WTC11 (cell line): ENCODE data around the gene HCFC2. TPM values are rescaled to one million over a fixed set of nuclear protein-coding genes. Genes with fewer than 3 reads are reported as not detected.
A peak's percentile ranks its signal among the peaks of the same experiment; 100 is the strongest.

Source experiments
- ATAC-seq: fragments of 200-7000 bp; cut with Tn5 transposase; 2 replicates; pipeline ENCODE4 v1.10.0; 2021; ENCODE audit warnings: mild to moderate bottlenecking, moderate library complexity
- CTCF ChIA-PET: fragments of 300-600 bp; sonication (Branson Sonifier 250); formaldehyde crosslinking; loops from one replicate; lab custom pipeline; 2021; ENCODE audit warnings: antibody characterized with exemption; lab: Charles Lee
- POLR2A ChIA-PET: fragments of 350-600 bp; sonication (Branson Sonifier 250); formaldehyde crosslinking; loops from one replicate; lab custom pipeline; 2021; ENCODE audit warnings: antibody characterized with exemption; lab: Charles Lee
- DNase-seq: peaks from one replicate; pipeline ENCODE4 v3.0.0; 2021; ENCODE audit warnings: low spot score
- H3K27ac Mint-ChIP-seq: 2 replicates; pipeline ENCODE4 v1.8.0; 2021; ENCODE audit warnings: mixed read lengths
- H3K27me3 Mint-ChIP-seq: 2 replicates; pipeline ENCODE4 v1.8.0; 2021; ENCODE audit warnings: low read depth, mild to moderate bottlenecking, moderate library complexity, mixed read lengths
- H3K36me3 Mint-ChIP-seq: 2 replicates; pipeline ENCODE4 v1.8.0; 2021; ENCODE audit warnings: mixed read lengths
- H3K4me1 Mint-ChIP-seq: 2 replicates; pipeline ENCODE4 v1.8.0; 2022; ENCODE audit warnings: mixed read lengths
- H3K4me3 Mint-ChIP-seq: 2 replicates; pipeline ENCODE4 v1.8.0; 2021; ENCODE audit warnings: mild to moderate bottlenecking, moderate library complexity, mixed read lengths
- H3K9me3 Mint-ChIP-seq: 2 replicates; pipeline ENCODE4 v1.8.0; 2021; ENCODE audit warnings: mixed read lengths
- ATF6 ChIP-seq: sonication (generic); formaldehyde crosslinking; IDR thresholded peaks from 2 replicates; pipeline ENCODE4 v1.8.1; 2023; ENCODE audit warnings: mild to moderate bottlenecking, missing genetic modification reagents
- ESRRA ChIP-seq: sonication (generic); formaldehyde crosslinking; IDR thresholded peaks from 2 replicates; pipeline ENCODE4 v1.8.1; 2022; ENCODE audit warnings: mild to moderate bottlenecking, missing genetic modification reagents, borderline replicate concordance
- FOXK1 ChIP-seq: sonication (generic); formaldehyde crosslinking; IDR thresholded peaks from 2 replicates; pipeline ENCODE4 v1.8.0; 2022; ENCODE audit warnings: mild to moderate bottlenecking, moderate library complexity, missing genetic modification reagents
- NFE2L1 ChIP-seq: sonication (generic); formaldehyde crosslinking; IDR thresholded peaks from 2 replicates; pipeline ENCODE4 v1.8.1; 2023; ENCODE audit warnings: missing genetic modification reagents
- NFYB ChIP-seq: sonication (generic); formaldehyde crosslinking; conservative IDR thresholded peaks from 2 replicates; pipeline ENCODE4 v1.8.0; 2022; ENCODE audit warnings: low read depth, missing genetic modification reagents
- NR1H2 ChIP-seq: sonication (generic); formaldehyde crosslinking; IDR thresholded peaks from 2 replicates; pipeline ENCODE4 v1.9.0; 2021; ENCODE audit warnings: mild to moderate bottlenecking, moderate library complexity, missing genetic modification reagents
- SMAD3 ChIP-seq: sonication (generic); formaldehyde crosslinking; IDR thresholded peaks from 2 replicates; pipeline ENCODE4 v1.8.0; 2022; ENCODE audit warnings: missing genetic modification reagents, mild to moderate bottlenecking, borderline replicate concordance
- SMAD4 ChIP-seq: sonication (generic); formaldehyde crosslinking; IDR thresholded peaks from 2 replicates; pipeline ENCODE4 v1.8.0; 2022; ENCODE audit warnings: mild to moderate bottlenecking, missing genetic modification reagents
- SOX15 ChIP-seq: fragments of 250-450 bp; sonication (Bioruptor Pico); IDR thresholded peaks from 2 replicates; pipeline ENCODE4 v1.9.0; 2021; ENCODE audit warnings: mild to moderate bottlenecking
- ZNF138 ChIP-seq: sonication (generic); formaldehyde crosslinking; conservative IDR thresholded peaks from 2 replicates; pipeline ENCODE4 v1.8.1; 2022; ENCODE audit warnings: mild to moderate bottlenecking, moderate library complexity, missing genetic modification reagents
- ZNF423 ChIP-seq: fragments of 250-450 bp; sonication (Bioruptor Pico); IDR thresholded peaks from 2 replicates; pipeline ENCODE4 v2.1.2; 2022; ENCODE audit warnings: mild to moderate bottlenecking, moderate library complexity
- ZNF671 ChIP-seq: fragments of 250-450 bp; sonication (Bioruptor Pico); IDR thresholded peaks from 2 replicates; pipeline ENCODE4 v1.8.0; 2021; ENCODE audit warnings: mild to moderate bottlenecking
- total RNA-seq: library from RNA; stranded (reverse); gene quantifications from 3 replicates; pipeline ENCODE4 v1.2.3, GENCODE V29; 2021
- TF ChIP-seq, protein P1 (sequence below): sonication (generic); formaldehyde crosslinking; IDR thresholded peaks from 2 replicates; pipeline ENCODE4 v1.8.0; 2023; ENCODE audit warnings: missing genetic modification reagents
- TF ChIP-seq, protein P2 (sequence below): sonication (generic); formaldehyde crosslinking; IDR thresholded peaks from 2 replicates; pipeline ENCODE4 v1.8.0; 2023; ENCODE audit warnings: mild to moderate bottlenecking, missing genetic modification reagents
- TF ChIP-seq, protein P3 (sequence below): sonication (generic); formaldehyde crosslinking; IDR thresholded peaks from 2 replicates; pipeline ENCODE4 v1.8.1; 2023; ENCODE audit warnings: mild to moderate bottlenecking, moderate library complexity, missing genetic modification reagents
- TF ChIP-seq, protein P4 (sequence below): sonication (generic); formaldehyde crosslinking; IDR thresholded peaks from 2 replicates; pipeline ENCODE4 v1.8.1; 2023; ENCODE audit warnings: mild to moderate bottlenecking, missing genetic modification reagents
- TF ChIP-seq, protein P5 (sequence below): fragments of 250-450 bp; sonication (Bioruptor Pico); IDR thresholded peaks from 2 replicates; pipeline ENCODE4 v1.9.0; 2021; ENCODE audit warnings: mild to moderate bottlenecking
- TF ChIP-seq, protein P6 (sequence below): sonication (generic); formaldehyde crosslinking; IDR thresholded peaks from 2 replicates; pipeline ENCODE4 v1.8.1; 2023; ENCODE audit warnings: mild to moderate bottlenecking, missing genetic modification reagents, moderate library complexity

Gene HCFC2
- total RNA-seq, 1 experiment from 2014 or later, result 1.6 TPM

- peaks cover 10% of the 10 kb centered on the region for H3K4me1 Mint-ChIP-seq
- peak; percentile 56 for ATAC-seq
- H3K4me3 Mint-ChIP-seq, result no peak overlapping the region
- no peak for TF ChIP-seq SMAD3 (CRISPR knock-in tag)
- TF ChIP-seq FOXK1, result no peak
- no peak for TF ChIP-seq ATF6 (CRISPR knock-in tag)
- no peak for TF ChIP-seq SOX15 (CRISPR knock-in tag)
- TF ChIP-seq, protein P1, sequence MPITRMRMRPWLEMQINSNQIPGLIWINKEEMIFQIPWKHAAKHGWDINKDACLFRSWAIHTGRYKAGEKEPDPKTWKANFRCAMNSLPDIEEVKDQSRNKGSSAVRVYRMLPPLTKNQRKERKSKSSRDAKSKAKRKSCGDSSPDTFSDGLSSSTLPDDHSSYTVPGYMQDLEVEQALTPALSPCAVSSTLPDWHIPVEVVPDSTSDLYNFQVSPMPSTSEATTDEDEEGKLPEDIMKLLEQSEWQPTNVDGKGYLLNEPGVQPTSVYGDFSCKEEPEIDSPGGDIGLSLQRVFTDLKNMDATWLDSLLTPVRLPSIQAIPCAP, result no peak
- no peak for TF ChIP-seq SMAD4 (CRISPR knock-in tag)
- TF ChIP-seq, protein P2, sequence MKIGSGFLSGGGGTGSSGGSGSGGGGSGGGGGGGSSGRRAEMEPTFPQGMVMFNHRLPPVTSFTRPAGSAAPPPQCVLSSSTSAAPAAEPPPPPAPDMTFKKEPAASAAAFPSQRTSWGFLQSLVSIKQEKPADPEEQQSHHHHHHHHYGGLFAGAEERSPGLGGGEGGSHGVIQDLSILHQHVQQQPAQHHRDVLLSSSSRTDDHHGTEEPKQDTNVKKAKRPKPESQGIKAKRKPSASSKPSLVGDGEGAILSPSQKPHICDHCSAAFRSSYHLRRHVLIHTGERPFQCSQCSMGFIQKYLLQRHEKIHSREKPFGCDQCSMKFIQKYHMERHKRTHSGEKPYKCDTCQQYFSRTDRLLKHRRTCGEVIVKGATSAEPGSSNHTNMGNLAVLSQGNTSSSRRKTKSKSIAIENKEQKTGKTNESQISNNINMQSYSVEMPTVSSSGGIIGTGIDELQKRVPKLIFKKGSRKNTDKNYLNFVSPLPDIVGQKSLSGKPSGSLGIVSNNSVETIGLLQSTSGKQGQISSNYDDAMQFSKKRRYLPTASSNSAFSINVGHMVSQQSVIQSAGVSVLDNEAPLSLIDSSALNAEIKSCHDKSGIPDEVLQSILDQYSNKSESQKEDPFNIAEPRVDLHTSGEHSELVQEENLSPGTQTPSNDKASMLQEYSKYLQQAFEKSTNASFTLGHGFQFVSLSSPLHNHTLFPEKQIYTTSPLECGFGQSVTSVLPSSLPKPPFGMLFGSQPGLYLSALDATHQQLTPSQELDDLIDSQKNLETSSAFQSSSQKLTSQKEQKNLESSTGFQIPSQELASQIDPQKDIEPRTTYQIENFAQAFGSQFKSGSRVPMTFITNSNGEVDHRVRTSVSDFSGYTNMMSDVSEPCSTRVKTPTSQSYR, result no peak
- TF ChIP-seq, protein P3, sequence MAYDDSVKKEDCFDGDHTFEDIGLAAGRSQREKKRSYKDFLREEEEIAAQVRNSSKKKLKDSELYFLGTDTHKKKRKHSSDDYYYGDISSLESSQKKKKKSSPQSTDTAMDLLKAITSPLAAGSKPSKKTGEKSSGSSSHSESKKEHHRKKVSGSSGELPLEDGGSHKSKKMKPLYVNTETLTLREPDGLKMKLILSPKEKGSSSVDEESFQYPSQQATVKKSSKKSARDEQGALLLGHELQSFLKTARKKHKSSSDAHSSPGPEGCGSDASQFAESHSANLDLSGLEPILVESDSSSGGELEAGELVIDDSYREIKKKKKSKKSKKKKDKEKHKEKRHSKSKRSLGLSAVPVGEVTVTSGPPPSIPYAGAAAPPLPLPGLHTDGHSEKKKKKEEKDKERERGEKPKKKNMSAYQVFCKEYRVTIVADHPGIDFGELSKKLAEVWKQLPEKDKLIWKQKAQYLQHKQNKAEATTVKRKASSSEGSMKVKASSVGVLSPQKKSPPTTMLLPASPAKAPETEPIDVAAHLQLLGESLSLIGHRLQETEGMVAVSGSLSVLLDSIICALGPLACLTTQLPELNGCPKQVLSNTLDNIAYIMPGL (CRISPR knock-in tag), result no peak
- no peak for TF ChIP-seq NR1H2 (CRISPR knock-in tag)
- TF ChIP-seq ZNF671 (CRISPR knock-in tag), result no peak
- TF ChIP-seq, protein P4, sequence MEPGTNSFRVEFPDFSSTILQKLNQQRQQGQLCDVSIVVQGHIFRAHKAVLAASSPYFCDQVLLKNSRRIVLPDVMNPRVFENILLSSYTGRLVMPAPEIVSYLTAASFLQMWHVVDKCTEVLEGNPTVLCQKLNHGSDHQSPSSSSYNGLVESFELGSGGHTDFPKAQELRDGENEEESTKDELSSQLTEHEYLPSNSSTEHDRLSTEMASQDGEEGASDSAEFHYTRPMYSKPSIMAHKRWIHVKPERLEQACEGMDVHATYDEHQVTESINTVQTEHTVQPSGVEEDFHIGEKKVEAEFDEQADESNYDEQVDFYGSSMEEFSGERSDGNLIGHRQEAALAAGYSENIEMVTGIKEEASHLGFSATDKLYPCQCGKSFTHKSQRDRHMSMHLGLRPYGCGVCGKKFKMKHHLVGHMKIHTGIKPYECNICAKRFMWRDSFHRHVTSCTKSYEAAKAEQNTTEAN (CRISPR knock-in tag), result no peak
- TF ChIP-seq, protein P5, sequence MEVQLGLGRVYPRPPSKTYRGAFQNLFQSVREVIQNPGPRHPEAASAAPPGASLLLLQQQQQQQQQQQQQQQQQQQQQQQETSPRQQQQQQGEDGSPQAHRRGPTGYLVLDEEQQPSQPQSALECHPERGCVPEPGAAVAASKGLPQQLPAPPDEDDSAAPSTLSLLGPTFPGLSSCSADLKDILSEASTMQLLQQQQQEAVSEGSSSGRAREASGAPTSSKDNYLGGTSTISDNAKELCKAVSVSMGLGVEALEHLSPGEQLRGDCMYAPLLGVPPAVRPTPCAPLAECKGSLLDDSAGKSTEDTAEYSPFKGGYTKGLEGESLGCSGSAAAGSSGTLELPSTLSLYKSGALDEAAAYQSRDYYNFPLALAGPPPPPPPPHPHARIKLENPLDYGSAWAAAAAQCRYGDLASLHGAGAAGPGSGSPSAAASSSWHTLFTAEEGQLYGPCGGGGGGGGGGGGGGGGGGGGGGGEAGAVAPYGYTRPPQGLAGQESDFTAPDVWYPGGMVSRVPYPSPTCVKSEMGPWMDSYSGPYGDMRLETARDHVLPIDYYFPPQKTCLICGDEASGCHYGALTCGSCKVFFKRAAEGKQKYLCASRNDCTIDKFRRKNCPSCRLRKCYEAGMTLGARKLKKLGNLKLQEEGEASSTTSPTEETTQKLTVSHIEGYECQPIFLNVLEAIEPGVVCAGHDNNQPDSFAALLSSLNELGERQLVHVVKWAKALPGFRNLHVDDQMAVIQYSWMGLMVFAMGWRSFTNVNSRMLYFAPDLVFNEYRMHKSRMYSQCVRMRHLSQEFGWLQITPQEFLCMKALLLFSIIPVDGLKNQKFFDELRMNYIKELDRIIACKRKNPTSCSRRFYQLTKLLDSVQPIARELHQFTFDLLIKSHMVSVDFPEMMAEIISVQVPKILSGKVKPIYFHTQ (CRISPR knock-in tag), result no peak
- TF ChIP-seq NFYB, result no peak
- POLR2A ChIA-PET, result interaction anchor here (1.2 kb wide), 1 partner anchor 47 kb away, joined by 3 read pairs; the partner anchor contains the start of gene NFYB
- peak overlapping the region; percentile 90 for H3K27ac Mint-ChIP-seq
- no peak for DNase-seq
- H3K36me3 Mint-ChIP-seq, result no peaks in the 10 kb centered on the region
- no peaks in the 10 kb centered on the region for H3K27me3 Mint-ChIP-seq
- CTCF ChIA-PET, result interaction anchor here (0.8 kb wide), 1 partner anchor 18 kb away, joined by 3 read pairs; no protein-coding TSS in a partner anchor
- H3K9me3 Mint-ChIP-seq, result no peaks in the 10 kb centered on the region
Measured at GRCh38 chr12:104091136-104091535, 26.8 kb downstream of the HCFC2 start.

DNA sequence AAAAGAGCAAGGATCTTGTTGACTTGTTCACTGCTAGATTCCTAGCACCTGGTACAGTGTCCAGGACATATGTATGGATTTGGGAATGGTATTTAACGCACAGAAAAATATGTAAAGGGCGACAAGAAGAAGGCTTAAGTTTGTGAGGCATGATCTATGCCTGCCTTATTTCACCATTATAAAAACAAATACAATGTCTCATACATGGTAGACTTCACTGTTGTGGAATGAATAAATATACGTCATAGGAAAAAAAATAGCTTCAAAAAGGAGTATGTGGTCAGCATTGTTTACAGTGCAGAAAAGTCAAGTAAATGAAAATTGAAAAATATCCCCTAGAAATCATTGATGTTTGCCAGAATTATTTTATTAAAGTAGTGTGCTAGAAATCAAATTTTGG is 30.0 kb downstream of the HCFC2 start:
- ChIA-PET POLR2A (no interaction called here), CTCF (no interaction called here)
- peaks cover 7% of the 10 kb centered on the region for H3K36me3 Mint-ChIP-seq
- DNase-seq, result no peak
- TF ChIP-seq, protein P6, sequence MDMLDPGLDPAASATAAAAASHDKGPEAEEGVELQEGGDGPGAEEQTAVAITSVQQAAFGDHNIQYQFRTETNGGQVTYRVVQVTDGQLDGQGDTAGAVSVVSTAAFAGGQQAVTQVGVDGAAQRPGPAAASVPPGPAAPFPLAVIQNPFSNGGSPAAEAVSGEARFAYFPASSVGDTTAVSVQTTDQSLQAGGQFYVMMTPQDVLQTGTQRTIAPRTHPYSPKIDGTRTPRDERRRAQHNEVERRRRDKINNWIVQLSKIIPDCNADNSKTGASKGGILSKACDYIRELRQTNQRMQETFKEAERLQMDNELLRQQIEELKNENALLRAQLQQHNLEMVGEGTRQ (CRISPR knock-in tag), result no peak
- no peak for TF ChIP-seq FOXK1
- no peak for TF ChIP-seq ZNF423 (CRISPR knock-in tag)
- no peak for TF ChIP-seq ESRRA (CRISPR knock-in tag)
- TF ChIP-seq ZNF138 (CRISPR knock-in tag), result no peak
- no peak for TF ChIP-seq NFE2L1 (CRISPR knock-in tag)
- H3K9me3 Mint-ChIP-seq, result no peaks in the 10 kb centered on the region; the same call in 1 of the 2 replicates
- no peak for ATAC-seq
- no peak overlapping the region for H3K27ac Mint-ChIP-seq
- H3K27me3 Mint-ChIP-seq, result no peaks in the 10 kb centered on the region
- no peak overlapping the region for H3K4me3 Mint-ChIP-seq
- H3K4me1 Mint-ChIP-seq, result peaks cover 10% of the 10 kb centered on the region
